Fibroblast of upper back skin (primary cell): ENCODE results near the gene TOMM22.
"Not testable (repeated sequence)": the region's sequence is repeated elsewhere in the genome, so short reads cannot be mapped to it uniquely, and the experiment has no call there.

Experiments used
- DNase-seq: peaks from one replicate; pipeline ENCODE4 v3.0.0-alpha.2; 2013

TOMM22 gene

DNA sequence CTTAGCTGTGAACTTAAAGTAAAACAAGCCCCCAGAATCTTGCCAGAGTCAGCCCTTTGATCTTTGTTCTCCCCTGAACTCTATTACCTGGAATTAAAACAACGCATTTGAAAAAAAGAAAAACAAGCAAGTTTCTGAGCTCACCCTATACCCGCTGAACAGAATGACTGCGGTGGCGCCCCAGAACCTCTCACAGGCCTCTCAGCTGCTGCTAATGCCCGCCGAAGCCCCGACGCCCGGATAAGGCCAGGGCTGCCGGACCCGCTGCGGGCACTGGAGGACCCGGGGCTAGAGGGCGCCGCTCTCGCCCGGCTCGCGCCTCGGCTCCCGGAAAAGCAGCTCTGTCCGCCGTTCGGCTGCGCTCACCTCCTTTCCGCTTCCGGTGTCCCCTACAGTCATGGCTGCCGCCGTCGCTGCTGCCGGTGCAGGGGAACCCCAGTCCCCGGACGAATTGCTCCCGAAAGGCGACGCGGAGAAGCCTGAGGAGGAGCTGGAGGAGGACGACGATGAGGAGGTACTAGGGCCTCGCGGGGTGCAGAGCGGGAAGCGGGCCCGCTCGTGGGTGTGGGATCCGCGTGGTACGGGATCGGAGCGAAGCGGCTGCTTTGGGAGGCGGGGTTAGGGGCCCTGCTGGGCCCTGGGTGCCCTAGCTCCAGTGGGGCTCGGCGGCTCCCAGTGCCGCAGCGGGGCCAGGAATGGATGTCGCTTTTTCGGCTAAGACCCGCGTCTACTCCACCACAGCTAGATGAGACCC, at the start of gene TOMM22:
TSS of gene TOMM22 (plus strand) at position 376 of the 754 bp plus-strand sequence. CDS start at position 398, 22 bp downstream.
- peak; percentile 82 for DNase-seq

DNA sequence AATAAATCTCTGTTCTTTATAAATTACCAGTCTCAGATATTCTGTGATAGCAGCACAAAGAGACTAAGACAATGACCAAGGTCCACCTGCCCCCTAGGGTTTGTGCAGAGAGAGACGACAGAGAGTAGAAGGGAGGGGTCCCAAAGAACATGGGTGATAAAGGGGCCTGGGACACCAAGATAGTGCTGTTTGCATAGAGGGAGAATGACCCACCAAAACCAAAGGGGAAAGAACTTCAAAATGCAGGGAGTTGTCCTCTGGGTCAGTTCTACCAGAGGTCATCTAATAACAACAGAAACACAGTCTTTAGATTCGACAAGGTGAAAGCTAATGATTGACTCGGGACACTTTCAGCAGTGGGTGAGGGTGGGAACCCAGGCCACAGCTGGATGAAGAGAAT, 49.2 kb upstream of the TOMM22 start:
- DNase-seq = no peak

DNA sequence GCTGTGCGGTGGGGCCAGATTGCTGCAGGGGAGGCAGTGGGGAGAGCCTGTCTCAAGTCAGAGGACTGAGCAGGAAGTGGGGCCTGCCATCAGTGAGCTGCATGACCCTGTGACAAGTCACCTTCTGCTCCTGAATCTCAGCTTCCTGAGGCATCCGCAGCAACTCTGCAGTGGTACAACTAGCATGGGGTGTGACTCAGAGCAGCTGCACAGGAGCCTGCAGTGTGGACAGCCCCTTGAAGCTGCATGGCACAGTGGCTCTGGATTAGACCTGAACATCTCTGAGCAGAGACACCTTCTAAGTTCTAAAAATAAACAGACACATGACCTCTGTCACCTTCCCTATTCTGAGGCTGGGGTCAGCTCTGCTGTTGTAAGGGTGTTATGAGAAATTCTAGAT, 43.5 kb upstream of the TOMM22 start:
- DNase-seq = no peak

DNA sequence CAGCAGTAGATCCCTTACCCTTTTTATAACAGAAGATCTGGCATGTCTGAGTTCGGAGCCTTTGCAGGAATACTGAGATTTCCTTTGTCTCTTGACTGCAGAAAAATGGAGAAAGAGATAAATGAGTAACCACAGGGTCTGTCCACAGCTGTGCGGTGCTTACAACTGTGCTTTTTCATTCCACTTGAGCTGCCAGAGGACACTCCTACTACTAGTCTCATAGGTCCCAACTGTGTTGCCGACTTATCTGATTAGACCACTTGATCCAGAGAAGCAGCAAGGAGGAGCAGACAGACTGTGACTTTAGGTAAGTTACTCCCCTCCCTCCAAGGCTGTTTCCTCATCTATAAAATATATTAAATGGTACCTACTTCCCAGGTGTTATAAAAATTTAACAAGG, 43.0 kb upstream of the TOMM22 start:
- DNase-seq = no peak

DNA sequence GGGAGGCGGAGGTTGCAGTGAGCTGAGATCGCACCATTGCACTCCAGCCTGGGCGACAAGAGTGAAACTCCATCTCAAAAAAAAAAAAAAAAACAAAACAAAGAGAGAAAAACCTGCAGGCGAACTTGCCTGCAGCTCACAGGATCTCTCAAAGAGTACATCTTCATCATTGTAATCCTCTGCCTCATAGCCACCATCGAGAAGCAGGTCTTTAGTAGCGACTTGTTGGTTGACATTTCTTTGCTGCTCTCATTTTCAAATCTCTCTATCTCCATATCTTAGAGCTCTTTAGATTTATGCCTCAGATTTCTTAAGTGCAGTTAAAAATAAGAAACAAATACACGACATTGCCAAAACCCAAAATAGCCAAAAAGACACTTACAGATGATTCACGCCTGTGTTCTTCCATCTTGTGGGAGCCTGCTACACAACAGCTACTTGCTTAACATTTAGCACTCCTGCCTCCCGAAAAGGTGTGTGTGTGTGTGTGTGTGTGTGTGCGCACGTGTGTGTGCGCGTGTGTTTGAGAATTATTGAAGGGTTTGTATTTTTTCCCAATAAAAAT, 40.2 kb upstream of the TOMM22 start:
- no peak for DNase-seq

DNA sequence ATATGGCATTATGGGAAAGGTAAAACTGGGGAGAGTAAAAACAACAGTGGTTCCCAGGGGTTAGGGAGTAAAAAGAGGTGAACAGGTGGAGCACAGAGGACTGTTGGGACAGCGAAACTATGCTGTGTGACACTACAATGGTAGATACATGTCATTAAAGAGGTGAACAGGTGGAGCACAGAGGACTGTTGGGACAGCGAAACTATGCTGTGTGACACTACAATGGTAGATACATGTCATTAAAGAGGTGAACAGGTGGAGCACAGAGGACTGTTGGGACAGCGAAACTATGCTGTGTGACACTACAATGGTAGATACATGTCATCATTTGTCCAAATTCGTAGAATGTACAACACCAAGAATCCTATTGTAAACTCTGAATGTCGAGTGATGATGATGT, 37.5 kb upstream of the TOMM22 start:
- not testable (repeated sequence) for DNase-seq

DNA sequence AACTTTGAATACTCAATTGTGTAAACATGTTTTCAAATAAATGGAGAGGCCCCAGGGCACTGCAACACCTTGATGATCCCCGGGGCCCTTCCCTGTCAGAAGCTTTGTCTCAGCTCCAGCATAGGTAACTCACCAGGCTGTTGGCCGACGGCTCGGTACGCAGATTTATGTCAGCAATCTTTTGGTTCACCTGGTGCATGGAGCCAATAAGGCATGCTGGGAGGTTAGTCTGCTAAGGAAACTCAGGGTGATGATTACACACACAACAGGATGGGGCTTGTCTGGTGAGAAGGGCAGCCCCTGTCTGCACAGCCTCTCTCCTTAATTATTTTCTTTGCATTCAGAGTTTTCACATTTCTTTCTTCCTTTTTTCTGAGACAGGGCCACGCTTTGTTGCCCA, 36.3 kb upstream of the TOMM22 start:
- DNase-seq = no peak

DNA sequence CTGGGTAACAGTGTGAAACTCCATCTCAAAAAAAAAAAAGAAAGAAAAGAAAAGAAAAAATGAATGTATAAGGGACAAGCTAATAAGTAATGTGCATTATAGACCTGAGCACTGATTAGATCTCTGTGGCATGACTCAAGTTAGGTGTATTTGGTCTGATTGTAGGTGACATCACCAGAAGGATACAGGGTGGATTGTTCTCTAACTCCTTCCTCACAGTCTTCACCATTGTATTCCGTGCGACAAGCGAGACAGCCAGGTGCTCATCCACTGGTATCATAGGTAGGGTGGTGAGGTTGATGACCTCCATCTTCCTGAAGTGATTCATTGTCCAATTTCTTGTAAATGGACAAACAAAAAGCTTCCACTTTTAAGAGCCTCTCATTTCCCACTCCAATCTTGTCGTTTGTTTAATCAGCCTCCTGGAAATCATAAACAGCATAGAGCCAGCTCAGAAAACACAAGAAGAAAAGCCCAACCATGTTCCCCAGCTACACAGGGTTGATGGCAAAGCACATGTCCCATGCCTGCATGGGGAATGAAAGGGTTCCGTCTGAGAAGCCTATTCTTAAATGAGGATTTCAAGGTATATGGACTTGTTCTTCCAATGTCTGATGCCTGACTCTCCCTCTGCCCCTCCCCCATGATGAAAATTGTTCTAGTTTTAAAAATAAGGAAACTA, 31.8 kb upstream of the TOMM22 start:
- no peak for DNase-seq

DNA sequence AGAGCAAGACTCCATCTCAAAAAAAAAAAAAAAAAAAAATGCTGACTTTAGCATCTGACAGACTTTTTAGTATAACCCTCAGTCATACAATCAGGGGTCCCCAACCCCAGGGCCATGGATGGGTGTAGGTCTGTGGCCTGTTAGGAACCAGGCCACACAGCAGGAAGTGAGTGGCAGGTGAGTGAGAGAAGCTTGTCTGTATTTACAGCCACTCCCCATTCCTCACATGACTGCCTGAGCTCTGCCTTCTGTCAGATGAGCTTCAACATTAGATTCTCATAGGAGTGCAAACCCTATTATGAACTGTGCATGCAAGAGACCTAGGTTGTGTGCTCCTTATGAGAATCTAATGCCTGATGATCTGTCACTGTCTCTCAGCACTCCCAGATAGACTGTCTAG, 28.9 kb upstream of the TOMM22 start:
- DNase-seq = no peak

DNA sequence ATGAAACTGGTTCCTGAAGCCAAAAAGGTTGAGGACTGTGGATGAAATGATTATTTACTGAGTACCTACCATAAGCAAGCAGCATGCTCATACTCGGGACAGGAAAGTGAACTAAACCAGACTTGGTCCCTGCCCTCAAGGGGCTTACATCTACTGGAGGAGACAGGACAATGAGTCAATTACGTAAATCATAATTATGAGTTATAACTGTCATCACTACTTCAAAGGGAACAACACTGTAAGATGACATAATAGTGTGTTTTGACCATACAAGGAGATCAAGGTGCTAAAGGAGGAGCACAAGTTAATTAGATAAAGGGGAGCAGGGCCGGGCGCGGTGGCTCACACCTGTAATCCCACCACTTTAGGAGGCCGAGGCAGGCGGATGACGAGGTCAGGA, 28.0 kb upstream of the TOMM22 start:
- no peak for DNase-seq

DNA sequence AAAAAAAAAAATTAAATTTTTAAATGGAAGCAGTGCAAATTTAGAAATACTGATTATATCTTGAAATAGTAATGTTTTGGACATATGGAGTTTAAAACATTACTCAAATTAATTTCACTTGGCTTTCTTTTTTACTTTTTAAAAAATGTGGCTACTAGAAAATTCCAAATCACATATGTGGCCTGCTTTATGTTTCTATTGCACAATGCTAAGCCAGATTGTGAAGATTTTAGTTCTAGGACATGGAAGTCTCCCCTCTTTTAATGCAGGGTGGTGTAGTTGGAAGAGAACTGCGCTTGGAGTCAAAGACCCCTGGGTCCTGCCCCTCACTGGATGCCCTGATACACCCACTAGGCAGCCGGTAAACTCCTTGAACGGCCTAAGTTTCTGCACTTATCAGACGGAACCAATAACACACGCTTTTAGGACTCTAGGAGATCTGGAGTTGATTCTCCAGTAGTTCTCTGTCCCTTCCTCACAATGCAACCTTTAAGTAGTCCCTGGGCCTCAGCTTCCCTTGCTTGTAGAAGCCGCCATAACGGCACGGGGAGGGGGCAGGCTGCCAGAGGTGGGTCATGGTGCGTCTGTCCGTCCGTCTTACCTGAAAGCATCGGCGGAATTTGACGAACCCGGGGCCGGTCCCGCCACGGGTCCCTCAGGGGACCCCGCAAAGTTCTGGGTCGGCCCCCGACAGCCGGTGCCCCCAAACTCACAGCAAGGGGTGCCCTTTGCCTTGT, 26.1 kb upstream of the TOMM22 start:
- DNase-seq = peak; percentile 14

DNA sequence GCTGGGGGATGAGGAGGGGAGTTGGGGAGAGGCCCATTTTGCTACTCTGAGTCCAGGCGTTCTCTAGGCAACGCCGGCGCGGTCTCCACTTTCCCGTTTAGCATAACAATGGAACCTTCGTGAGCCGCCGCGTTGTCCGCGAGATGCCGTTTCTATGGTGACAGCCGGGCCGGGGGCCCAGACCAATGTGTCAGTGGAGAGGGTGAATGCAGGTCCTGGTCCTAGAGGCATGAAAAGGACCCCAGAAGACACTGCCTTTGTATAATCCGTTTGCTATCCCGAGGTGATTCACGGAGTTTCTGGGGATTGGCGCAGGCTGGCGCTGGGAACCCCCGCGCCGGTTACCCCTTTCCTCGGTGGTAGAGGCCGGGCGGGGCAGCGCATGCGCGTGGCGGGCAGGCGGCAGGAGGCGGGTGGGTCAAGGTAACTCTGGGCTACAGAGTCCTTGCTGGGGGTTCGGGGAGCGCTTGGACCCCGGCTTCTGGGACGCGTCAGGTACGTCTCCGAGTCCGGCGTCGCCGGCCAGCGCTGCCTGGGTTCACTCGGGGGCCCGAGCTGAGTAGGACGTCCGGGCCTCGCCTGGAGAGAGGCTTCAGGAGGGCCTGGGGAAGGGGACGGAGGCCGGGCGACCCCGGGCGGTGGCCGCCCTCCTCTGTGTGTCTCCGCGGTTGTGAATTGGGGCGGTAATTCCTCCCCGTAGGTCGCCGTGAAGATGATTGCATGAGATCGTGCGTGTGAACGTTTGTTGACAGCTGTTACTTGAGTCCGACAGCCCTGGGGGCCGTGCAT, 25.3 kb upstream of the TOMM22 start, which contains the start of the genes CBY1 and FAM227A:
TSS of gene CBY1 (plus strand) at position 383 of the 789 bp plus-strand sequence. CDS start 11,417 bp downstream, outside the sequence.
TSS of gene FAM227A (minus strand) at position 137 of the 789 bp plus-strand sequence. CDS start 6,224 bp downstream, outside the sequence.
- DNase-seq = peak; percentile 81

DNA sequence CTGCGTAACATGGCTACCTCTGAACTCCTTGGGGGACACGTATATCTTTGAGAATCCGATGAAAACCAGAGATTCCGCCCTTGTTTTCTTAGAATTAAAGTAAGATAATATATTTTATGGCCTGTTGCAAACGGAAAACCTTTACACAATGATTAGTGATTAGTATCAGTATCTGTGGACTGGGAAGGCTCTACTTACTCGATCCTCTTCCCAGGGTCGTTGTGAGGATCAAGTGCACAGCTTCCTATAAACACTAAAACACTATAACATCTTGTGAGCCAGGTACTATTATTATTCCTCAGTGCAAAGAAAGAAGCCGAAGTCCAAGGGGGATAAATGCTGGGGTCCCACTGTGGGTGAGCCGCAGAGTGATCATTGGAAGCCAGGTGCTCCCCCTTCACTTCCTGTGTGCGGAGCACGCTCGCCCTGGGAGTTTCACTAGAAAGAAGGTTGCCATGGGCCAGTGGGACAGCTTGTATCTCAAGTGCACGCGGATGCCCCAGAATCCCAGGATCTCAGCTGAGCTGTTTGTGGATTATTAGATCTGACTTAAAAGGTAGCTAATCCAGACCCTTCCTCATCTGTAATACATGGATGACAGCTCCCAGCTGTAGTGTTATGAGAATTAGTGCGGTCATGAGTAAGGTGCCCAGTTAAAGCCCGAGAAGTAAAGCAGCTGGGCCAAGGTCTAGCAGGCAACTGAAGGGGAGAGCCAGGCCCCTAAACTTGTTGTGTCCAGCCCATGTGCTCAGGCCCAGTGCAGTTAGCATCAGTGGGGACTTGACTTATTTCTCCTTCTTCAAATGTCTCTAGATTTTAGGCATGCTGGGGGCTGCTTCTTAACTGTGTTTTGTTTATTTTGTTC, 24.5 kb upstream of the TOMM22 start:
- DNase-seq = peak; percentile 5

DNA sequence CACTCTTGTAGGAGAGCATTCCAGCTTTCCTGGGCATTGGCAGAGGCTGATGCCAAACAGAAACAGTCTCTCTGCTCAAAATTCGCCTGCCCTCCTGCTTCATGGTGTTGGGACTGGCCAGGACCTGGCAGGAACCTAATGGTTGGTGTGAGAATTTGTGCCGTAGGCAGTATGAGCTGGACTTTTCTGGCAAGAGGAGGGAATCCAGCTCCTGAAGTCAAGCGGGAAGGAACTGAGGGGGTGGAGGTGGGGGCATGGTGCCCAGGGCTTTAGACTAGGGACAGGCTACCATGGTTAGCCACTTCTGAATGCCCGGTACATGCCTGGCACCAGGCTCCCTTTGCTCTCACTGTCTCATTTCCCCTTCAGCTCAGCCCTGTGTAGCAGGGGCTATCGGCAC, 6.9 kb upstream of the TOMM22 start:
- DNase-seq = no peak

DNA sequence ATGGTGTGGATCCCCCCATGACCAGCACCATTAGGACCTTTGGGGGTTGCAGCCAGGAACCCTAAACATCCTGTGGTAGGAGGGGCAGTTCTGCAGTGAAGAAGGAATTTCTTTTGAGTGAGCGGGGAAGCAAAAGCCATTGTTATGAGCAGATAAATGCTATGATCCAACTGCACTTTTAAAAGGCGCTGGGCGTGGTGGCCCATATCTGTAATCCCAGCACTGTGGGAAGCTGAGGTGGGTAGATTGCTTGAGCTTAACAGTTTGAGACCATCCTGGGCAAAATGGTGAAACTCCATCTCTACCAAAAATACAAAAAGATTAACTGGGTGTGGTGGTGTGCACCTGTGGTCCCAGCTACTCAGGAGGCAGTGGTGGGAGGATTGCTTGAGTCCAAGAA, 5.9 kb upstream of the TOMM22 start:
- no peak for DNase-seq

DNA sequence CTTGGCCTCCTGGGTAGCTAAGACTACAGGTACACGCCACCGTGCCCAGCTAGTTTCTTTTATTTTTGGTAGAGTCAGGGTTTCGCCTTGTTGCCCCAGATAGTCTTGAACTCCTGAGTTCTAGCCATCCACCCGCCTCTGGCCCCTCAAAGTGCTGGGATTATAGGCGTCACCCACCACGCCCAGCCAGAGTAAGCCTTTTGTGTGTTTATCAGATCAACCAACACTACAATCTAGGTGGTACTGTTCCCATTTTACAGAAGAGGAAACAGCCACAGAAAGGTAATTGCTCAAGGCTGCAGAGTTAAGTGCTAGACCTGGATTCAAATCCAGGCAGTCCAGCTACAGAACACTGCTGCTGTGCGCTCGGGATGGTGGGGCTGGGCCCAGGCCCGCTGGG, 3.1 kb downstream of the TOMM22 start:
- DNase-seq = no peak

DNA sequence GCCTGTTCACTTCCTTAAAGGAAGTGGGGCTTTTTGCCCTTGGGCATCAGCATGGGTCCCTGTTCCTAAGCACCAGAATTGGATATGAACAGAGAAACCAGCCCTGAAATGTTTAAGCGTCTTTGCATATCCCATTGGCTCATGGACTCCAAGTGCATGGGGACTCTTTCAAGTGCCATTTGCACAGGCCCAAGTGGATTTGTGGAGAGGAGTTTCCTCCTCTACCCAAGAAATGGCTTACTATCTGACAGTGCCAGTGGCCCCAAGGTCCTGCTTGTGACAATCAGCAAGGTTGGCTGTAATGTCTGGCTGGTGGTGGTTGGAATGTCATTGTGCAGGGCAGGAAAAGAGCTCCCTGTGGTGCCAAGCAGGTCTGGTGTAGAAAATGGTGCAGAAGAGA, 4.0 kb downstream of the TOMM22 start:
- no peak for DNase-seq

DNA sequence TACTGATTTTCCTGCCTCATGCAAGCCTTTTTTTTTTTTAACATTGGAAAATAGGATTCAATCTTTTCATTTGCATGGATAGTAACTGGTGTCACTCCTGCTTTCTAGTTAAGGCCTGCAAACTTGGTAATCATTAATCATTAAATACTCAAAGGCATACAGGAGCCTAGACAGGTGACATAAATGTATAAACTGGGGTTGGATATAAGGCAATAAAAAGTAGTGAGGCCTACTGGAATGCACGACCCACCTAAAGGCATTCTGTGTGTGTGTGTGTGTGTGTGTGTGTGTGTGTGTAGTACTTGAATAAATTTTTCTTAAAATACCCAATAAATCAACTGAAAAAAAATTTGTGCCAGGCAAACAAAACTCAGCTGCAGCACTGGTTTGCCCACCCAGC, 7.9 kb downstream of the TOMM22 start:
- no peak for DNase-seq

DNA sequence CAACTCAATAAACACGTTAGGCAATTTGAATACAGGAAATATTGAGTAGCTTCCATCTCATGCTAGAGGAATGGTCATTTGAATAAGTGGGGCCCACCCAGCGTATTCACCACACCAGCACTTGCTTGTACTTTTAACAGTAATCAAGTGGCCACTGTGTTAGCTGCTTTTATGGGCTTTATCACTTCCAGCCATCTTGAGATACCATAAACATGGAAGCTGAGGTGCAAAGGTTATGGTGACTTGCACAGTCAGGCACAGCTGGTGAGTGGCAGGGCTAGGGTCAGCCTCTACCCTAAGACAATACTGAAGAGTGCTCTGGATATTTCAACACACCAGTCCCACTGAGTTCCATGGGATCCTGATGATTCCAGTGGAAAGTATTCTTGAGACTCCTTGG, 12.3 kb downstream of the TOMM22 start:
- DNase-seq = no peak

DNA sequence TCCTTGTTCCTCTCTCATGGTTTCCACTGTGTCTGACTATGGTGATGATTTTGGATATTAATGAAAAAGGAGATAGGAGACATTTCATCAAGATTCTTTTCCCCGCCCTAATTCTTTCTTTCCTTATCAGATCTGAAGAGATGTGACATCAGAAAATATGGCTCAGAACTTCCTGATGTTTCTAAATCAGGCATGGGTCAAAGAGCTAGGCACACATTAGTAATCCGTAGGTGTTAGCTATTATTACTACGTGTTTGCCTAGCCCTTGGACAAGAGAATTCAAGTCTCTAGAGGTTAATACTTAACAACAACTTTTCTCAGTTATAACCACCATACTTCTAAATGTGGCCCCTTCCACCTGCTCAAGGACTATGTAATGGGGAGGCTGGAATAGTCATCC, 13.2 kb downstream of the TOMM22 start:
- DNase-seq = no peak
